HG03064 (cell line): ENCODE data around the gene SCFD2.
"Not testable (repeated sequence)": the region's sequence is repeated elsewhere in the genome, so short reads cannot be mapped to it uniquely, and the experiment has no call there.

Experiments
- ATAC-seq: cut with Tn5 transposase; IDR thresholded peaks from one replicate; pipeline ENCODE4 v1.9.1; 2021; ENCODE audit warnings: low read depth; ENCODE audit not compliant: unreplicated experiment

SCFD2 gene

GRCh38 chr4:52841682-52842456 lies 524.0 kb downstream of the SCFD2 start:
- no peak for ATAC-seq

GRCh38 chr4:52840531-52841370 lies 525.1 kb downstream of the SCFD2 start:
- no peak for ATAC-seq

- ATAC-seq, result no peak
Measured at GRCh38 chr4:52838729-52839586, 526.9 kb downstream of the SCFD2 start.

GRCh38 chr4:52837716-52838558 lies 527.9 kb downstream of the SCFD2 start:
- ATAC-seq, result no peak

- no peak for ATAC-seq
Measured at GRCh38 chr4:52836678-52837077, 529.2 kb downstream of the SCFD2 start.

GRCh38 chr4:52836120-52836519 lies 529.7 kb downstream of the SCFD2 start:
- no peak for ATAC-seq

GRCh38 chr4:52834641-52835456 lies 531.0 kb downstream of the SCFD2 start:
- ATAC-seq, result not testable (repeated sequence)

- ATAC-seq, result no peak
Measured at GRCh38 chr4:52833941-52834525, 531.8 kb downstream of the SCFD2 start.

- ATAC-seq, result no peak
Measured at GRCh38 chr4:52825460-52826090, 540.3 kb downstream of the SCFD2 start.

GRCh38 chr4:52824603-52825459 lies 541.0 kb downstream of the SCFD2 start:
- no peak for ATAC-seq

- ATAC-seq, result no peak
Measured at GRCh38 chr4:52824270-52824602, 541.6 kb downstream of the SCFD2 start.

- no peak for ATAC-seq
Measured at GRCh38 chr4:52823702-52824092, 542.2 kb downstream of the SCFD2 start.
